IMR-90 (cell line): ENCODE results near the gene FAM240A. TPM values are rescaled to one million over a fixed set of nuclear protein-coding genes. Genes with fewer than 3 reads are reported as not detected.

Experiments used
- ATAC-seq: fragments of 200-7000 bp; cut with Tn5 transposase; 2 replicates; pipeline ENCODE4 v1.9.1; 2020; ENCODE audit warnings: low read depth, mild to moderate bottlenecking, moderate library complexity
- BruUV-seq: library from RNA; stranded (reverse); fragments of 400-500 nt; replicated peaks from 2 replicates; lab custom pipeline; 2021; lab: Mats Ljungman, UMichigan
- CTCF ChIA-PET: fragments of 300-600 bp; formaldehyde crosslinking; extraction: SDS; loops from one replicate; lab custom pipeline; 2021; ENCODE audit warnings: antibody characterized with exemption; lab: Yijun Ruan, JAX
- POLR2A ChIA-PET: fragments of 300-600 bp; sonication (Branson Sonifier 250); formaldehyde crosslinking; loops from one replicate; lab custom pipeline; 2022; ENCODE audit warnings: antibody characterized with exemption; ENCODE audit not compliant: unreplicated experiment; lab: Charles Lee
- DNase-seq: peaks from one replicate; pipeline ENCODE4 v3.0.0; 2013
- H2AFZ ChIP-seq: replicated peaks from 2 replicates; pipeline ENCODE3; 2013; ENCODE audit warnings: low read length, mild to moderate bottlenecking; ENCODE audit not compliant: poor library complexity
- H2AK5ac ChIP-seq: 2 replicates; pipeline ENCODE4 v1.6.1; 2013; ENCODE audit warnings: low read depth, low read length, inconsistent platforms
- H2AK9ac ChIP-seq: replicated peaks from 2 replicates; pipeline ENCODE3; 2013; ENCODE audit warnings: mild to moderate bottlenecking, low read depth, low read length, moderate library complexity; ENCODE audit not compliant: poor library complexity
- H2BK120ac ChIP-seq: 2 replicates; pipeline ENCODE4 v1.6.1; 2013; ENCODE audit warnings: low read depth, low read length, inconsistent platforms
- H2BK15ac ChIP-seq: 3 replicates; pipeline ENCODE4 v1.6.1; 2013; ENCODE audit warnings: low read depth, low read length, inconsistent platforms
- H2BK20ac ChIP-seq: 2 replicates; pipeline ENCODE4 v1.6.1; 2013; ENCODE audit warnings: low read depth, mild to moderate bottlenecking, inconsistent platforms, low read length, moderate library complexity
- H2BK5ac ChIP-seq: 2 replicates; pipeline ENCODE4 v1.6.1; 2013; ENCODE audit warnings: mild to moderate bottlenecking, low read depth, low read length, inconsistent platforms; ENCODE audit not compliant: poor library complexity, severe bottlenecking
- H3K14ac ChIP-seq: replicated peaks from 2 replicates; pipeline ENCODE4 v1.6.1; 2013; ENCODE audit warnings: low read depth, low read length, inconsistent platforms
- H3K18ac ChIP-seq: 2 replicates; pipeline ENCODE4 v1.6.1; 2013; ENCODE audit warnings: low read depth, low read length, control low read depth
- H3K23ac ChIP-seq: 2 replicates; pipeline ENCODE4 v1.6.1; 2013; ENCODE audit warnings: low read depth, low read length, inconsistent platforms
- H3K27ac ChIP-seq: 2 replicates; pipeline ENCODE4 v1.5.1; 2013; ENCODE audit warnings: mild to moderate bottlenecking, control low read depth, low read length; ENCODE audit not compliant: insufficient read depth
- H3K27me3 ChIP-seq: 2 replicates; pipeline ENCODE4 v1.6.1; 2013; ENCODE audit warnings: low read length; ENCODE audit not compliant: control insufficient read depth, insufficient read depth
- H3K36me3 ChIP-seq: 2 replicates; pipeline ENCODE4 v1.6.1; 2013; ENCODE audit warnings: low read length, mixed read lengths; ENCODE audit not compliant: control insufficient read depth, insufficient read depth
- H3K4ac ChIP-seq: 2 replicates; pipeline ENCODE4 v1.6.1; 2013; ENCODE audit warnings: low read depth, low read length, inconsistent platforms
- H3K4me1 ChIP-seq: 2 replicates; pipeline ENCODE4 v1.6.1; 2013; ENCODE audit warnings: low read length, mixed read lengths; ENCODE audit not compliant: control insufficient read depth, insufficient read depth
- H3K4me2 ChIP-seq: 2 replicates; pipeline ENCODE4 v1.6.1; 2013; ENCODE audit warnings: low read depth, mild to moderate bottlenecking, control low read depth, low read length, moderate library complexity
- H3K4me3 ChIP-seq: 2 replicates; pipeline ENCODE4 v1.5.1; 2013; ENCODE audit warnings: low read depth, mild to moderate bottlenecking, control low read depth, low read length, moderate library complexity; ENCODE audit not compliant: insufficient read depth
- H3K56ac ChIP-seq: 2 replicates; pipeline ENCODE4 v1.6.1; 2013; ENCODE audit warnings: low read length, inconsistent platforms; ENCODE audit not compliant: insufficient read depth; ENCODE audit errors: extremely low read depth
- H3K79me1 ChIP-seq, 2 experiments: 2 replicates each; pipeline ENCODE4 v1.6.1; 2013; ENCODE audit warnings: low read length in 2 of 2, inconsistent platforms in 1 of 2, low read depth in 1 of 2
- H3K9ac ChIP-seq: 2 replicates; pipeline ENCODE4 v1.6.1; 2013; ENCODE audit warnings: low read depth, low read length, control low read depth
- H3K9me1 ChIP-seq: 2 replicates; pipeline ENCODE4 v1.6.1; 2013; ENCODE audit warnings: low read length, inconsistent platforms; ENCODE audit not compliant: insufficient read depth
- H3K9me3 ChIP-seq: 2 replicates; pipeline ENCODE4 v1.6.1; 2013; ENCODE audit warnings: low read length; ENCODE audit not compliant: control insufficient read depth, insufficient read depth
- H4K20me1 ChIP-seq: 2 replicates; pipeline ENCODE4 v1.6.1; 2013; ENCODE audit warnings: low read length, inconsistent platforms; ENCODE audit not compliant: insufficient read depth
- H4K5ac ChIP-seq: 2 replicates; pipeline ENCODE4 v1.6.1; 2013; ENCODE audit warnings: mild to moderate bottlenecking, low read depth, low read length, control low read depth
- H4K8ac ChIP-seq, 2 experiments: 2 replicates each; pipeline ENCODE4 v1.6.1; 2013; ENCODE audit warnings: low read depth in 2 of 2, low read length in 2 of 2, control low read depth in 1 of 2, inconsistent platforms in 1 of 2
- H4K91ac ChIP-seq: 2 replicates; pipeline ENCODE4 v1.6.1; 2013; ENCODE audit warnings: low read depth, low read length, inconsistent platforms; ENCODE audit not compliant: insufficient read depth
- CHD1 ChIP-seq: IDR thresholded peaks from 2 replicates; pipeline ENCODE4 v1.6.1; 2012; ENCODE audit warnings: low read depth, low read length, improper control_type of control experiment
- FOS ChIP-seq: fragments of 150-350 bp; IDR thresholded peaks from 2 replicates; pipeline ENCODE4 v1.6.1; 2016; ENCODE audit warnings: low read depth, low read length
- MAZ ChIP-seq: IDR thresholded peaks from 2 replicates; pipeline ENCODE4 v1.6.1; 2012; ENCODE audit warnings: low read depth, mild to moderate bottlenecking, low read length, improper control_type of control experiment, moderate library complexity, borderline replicate concordance
- MXI1 ChIP-seq: IDR thresholded peaks from 2 replicates; pipeline ENCODE4 v1.6.1; 2012; ENCODE audit warnings: low read depth, mild to moderate bottlenecking, low read length, moderate library complexity, borderline replicate concordance
- NFE2L2 ChIP-seq: fragments of 150-350 bp; IDR thresholded peaks from 2 replicates; pipeline ENCODE4 v1.6.1; 2016; ENCODE audit warnings: low read depth, mild to moderate bottlenecking, low read length
- POLR2A ChIP-seq: IDR thresholded peaks from 2 replicates; pipeline ENCODE4 v1.6.1; 2012; ENCODE audit warnings: mild to moderate bottlenecking, low read depth, low read length
- RAD21 ChIP-seq: IDR thresholded peaks from 2 replicates; pipeline ENCODE4 v1.6.1; 2012; ENCODE audit warnings: low read length, improper control_type of control experiment
- RFX5 ChIP-seq: IDR thresholded peaks from 2 replicates; pipeline ENCODE4 v1.8.0; 2012; ENCODE audit warnings: low read depth, mild to moderate bottlenecking, low read length, moderate library complexity
- SMC3 ChIP-seq: fragments of 150-350 bp; IDR thresholded peaks from 2 replicates; pipeline ENCODE4 v1.6.1; 2016; ENCODE audit warnings: low read depth, mild to moderate bottlenecking, antibody characterized with exemption, low read length, moderate library complexity
- WGBS, 2 experiments: methylation state at CpG; one replicate each; pipeline versions ENCODE4 v1.1.5 to v1.1.7; 2013; ENCODE audit warnings: missing lambda C conversion rate in 2 of 2; ENCODE audit not compliant: insufficient read length in 1 of 2; ENCODE audit errors: extremely low coverage in 2 of 2; 5-methylcytosine and 5-hydroxymethylcytosine counted together
- dilution Hi-C: fragments of 300-500 bp; cut with HindIII; formaldehyde crosslinking; loops from one replicate; pipeline ENCODE4 v1.14.3; 2018; ENCODE audit warnings: low sequenced_read_pairs; ENCODE audit not compliant: unreplicated experiment
- in situ Hi-C: fragments of 300-500 bp; cut with MboI; formaldehyde crosslinking; loops from 3 replicates; pipeline ENCODE4 v1.14.3; 2019; ENCODE audit warnings: low sequenced_read_pairs, inconsistent platforms, mixed read lengths
- intact Hi-C: fragments of 100-400 bp; cut with micrococcal nuclease; formaldehyde crosslinking; loops from 2 replicates; pipeline ENCODE4 v1.10.0; 2022
- polyA plus RNA-seq, 3 experiments: library from polyadenylated mRNA; depleted of rRNA; stranded (reverse); fragments of >200 nt; gene quantifications; 2 replicates each; pipeline ENCODE4 v1.2.3, GENCODE V29; 2012; ENCODE audit warnings: low replicate concordance in 1 of 3
- total RNA-seq: library from RNA; depleted of rRNA; stranded (reverse); fragments of >200 nt; gene quantifications from 2 replicates; pipeline ENCODE4 v1.2.3, GENCODE V29; 2012
- TF ChIP-seq, protein P1 (sequence below): fragments of 150-350 bp; IDR thresholded peaks from 2 replicates; pipeline ENCODE4 v1.6.1; 2016; ENCODE audit warnings: low read depth, mild to moderate bottlenecking, low read length, moderate library complexity, borderline replicate concordance
- TF ChIP-seq, protein P2 (sequence below): conservative IDR thresholded peaks from 2 replicates; pipeline ENCODE4 v1.5.1; 2012; ENCODE audit warnings: mild to moderate bottlenecking, low read depth, low read length, improper control_type of control experiment
- TF ChIP-seq, protein P3 (sequence below): fragments of 150-350 bp; IDR thresholded peaks from 2 replicates; pipeline ENCODE4 v1.6.1; 2017; ENCODE audit warnings: mild to moderate bottlenecking, antibody characterized with exemption, low read length, low read depth

FAM240A gene
- total and polyA plus RNA-seq, 2 of the 4 experiments (the other 2 are of a cell fraction) = not detected

DNA sequence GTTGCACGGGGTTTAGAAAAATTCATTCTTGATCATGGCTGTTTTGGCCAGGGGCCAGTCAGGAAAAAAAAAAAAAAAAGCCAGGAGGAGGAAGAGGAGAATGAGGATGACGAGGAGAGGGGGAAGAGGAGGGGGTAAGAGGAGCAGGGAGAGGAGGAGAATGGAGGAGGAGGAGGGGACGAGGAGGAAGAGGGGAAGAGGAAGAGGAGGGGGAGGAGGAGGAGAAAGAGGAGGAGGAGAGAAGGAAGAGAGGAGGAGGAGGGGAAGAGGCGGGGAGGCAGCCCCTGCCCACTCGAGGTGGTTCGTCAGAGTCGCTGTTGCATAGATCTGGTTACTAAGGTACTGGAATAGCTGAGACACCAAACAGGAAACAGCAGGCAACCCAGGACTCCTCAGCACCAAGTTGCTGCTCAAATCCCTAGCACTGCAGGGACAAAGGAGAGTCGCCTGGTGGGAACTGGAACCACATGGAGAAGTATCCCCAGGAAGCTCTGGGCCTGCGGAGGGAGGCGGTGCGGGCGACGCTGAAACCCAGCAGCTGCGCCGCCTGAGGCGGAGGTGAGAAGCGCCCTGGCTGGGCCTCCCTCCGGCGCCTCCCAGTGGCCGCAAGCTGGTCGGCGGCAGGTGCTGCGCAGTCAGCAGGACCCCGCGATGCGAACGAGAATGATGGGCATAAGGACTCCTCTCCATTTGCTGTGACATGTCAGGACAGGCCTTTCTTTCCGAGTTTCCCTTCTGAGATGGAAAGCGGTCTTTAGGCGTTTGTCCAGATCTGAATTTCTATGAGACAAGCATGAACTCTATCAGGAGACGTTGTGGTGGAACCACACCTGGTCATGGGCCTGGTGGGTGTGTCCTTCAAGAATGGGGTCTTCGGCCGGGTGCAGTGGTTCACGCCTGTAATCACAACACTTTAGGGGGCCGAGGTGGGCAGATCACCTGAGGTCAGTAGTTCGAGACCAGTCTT, 17.5 kb downstream of the FAM240A start:
- Histone ChIP-seq H3K9me1 (peaks cover 12% of the 10 kb centered on the region), H3K9ac (peak overlapping the region; percentile 10), H2BK120ac (peak overlapping the region; percentile 96), H3K4me1 (peaks cover 24% of the 10 kb centered on the region), H2AFZ (peak overlapping the region; percentile 90), H3K23ac (peak overlapping the region; percentile 72), H4K91ac (peak overlapping the region; percentile 89), H3K79me1 (no peaks in the 10 kb centered on the region), H3K56ac (peak overlapping the region; percentile 40), H3K9me3 (no peaks in the 10 kb centered on the region), H2AK9ac (peak overlapping the region; percentile 80), H3K27ac (peak overlapping the region; percentile 24), H3K27me3 (no peaks in the 10 kb centered on the region; the same call in 1 of the 2 replicates), H3K4me3 (no peak overlapping the region), H3K14ac (peak overlapping the region; percentile 90), H4K20me1 (no peaks in the 10 kb centered on the region), H3K4ac (peak overlapping the region; percentile 94), H4K5ac (peak overlapping the region; percentile 90), H2AK5ac (0 out of 2 replicates have a peak overlapping the region, but pooled peaks have one; percentile 36), H4K8ac (peak overlapping the region; percentile 45 to 96), H2BK15ac (peak overlapping the region; percentile 60; the same call in 2 of the 3 replicates), H3K4me2 (peak overlapping the region; percentile 37), H3K18ac (peak overlapping the region; percentile 48), H2BK5ac (peak overlapping the region; percentile 17), H3K36me3 (no peaks in the 10 kb centered on the region), H2BK20ac (peak overlapping the region; percentile 89)
- dilution Hi-C loops = no loop called here
- peak; percentile 76 for DNase-seq
- intact Hi-C loops = loop anchor here (1.0 to 5.0 kb wide), 2 partner anchors 63 to 142 kb away; partner anchors contain the start of gene LRRC2
- ChIA-PET CTCF (interaction anchor here (0.7 to 2.5 kb wide), 13 partner anchors 10 to 154 kb away, joined by 3 to 49 read pairs (median 4); no protein-coding TSS in a partner anchor), POLR2A (interaction anchor here (0.6 to 0.9 kb wide), 3 partner anchors 132 to 150 kb away, joined by 3 to 13 read pairs (median 3); partner anchors contain the start of gene RTP3)
- in situ Hi-C loops = loop anchor here (5.0 kb wide), 1 partner anchor 143 kb away; no protein-coding TSS in a partner anchor
- WGBS, 2 experiments = 10% methylated on average over 18 of the region's 36 CpGs; no CpG with 5 or more reads in 1 of the 2 experiments
- ATAC-seq = peak; percentile 82
- no TSS peak for BruUV-seq
- TF ChIP-seq SMC3 (peak; percentile 94), FOS (no peak), NFE2L2 (no peak), MAZ (peak; percentile 46; the same call in 1 of the 2 replicates), CHD1 (no peak), POLR2A (no peak), RFX5 (no peak), RAD21 (peak; percentile 82), MXI1 (no peak)
- TF ChIP-seq, protein P1, sequence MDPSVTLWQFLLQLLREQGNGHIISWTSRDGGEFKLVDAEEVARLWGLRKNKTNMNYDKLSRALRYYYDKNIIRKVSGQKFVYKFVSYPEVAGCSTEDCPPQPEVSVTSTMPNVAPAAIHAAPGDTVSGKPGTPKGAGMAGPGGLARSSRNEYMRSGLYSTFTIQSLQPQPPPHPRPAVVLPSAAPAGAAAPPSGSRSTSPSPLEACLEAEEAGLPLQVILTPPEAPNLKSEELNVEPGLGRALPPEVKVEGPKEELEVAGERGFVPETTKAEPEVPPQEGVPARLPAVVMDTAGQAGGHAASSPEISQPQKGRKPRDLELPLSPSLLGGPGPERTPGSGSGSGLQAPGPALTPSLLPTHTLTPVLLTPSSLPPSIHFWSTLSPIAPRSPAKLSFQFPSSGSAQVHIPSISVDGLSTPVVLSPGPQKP = no peak
- TF ChIP-seq, protein P2, sequence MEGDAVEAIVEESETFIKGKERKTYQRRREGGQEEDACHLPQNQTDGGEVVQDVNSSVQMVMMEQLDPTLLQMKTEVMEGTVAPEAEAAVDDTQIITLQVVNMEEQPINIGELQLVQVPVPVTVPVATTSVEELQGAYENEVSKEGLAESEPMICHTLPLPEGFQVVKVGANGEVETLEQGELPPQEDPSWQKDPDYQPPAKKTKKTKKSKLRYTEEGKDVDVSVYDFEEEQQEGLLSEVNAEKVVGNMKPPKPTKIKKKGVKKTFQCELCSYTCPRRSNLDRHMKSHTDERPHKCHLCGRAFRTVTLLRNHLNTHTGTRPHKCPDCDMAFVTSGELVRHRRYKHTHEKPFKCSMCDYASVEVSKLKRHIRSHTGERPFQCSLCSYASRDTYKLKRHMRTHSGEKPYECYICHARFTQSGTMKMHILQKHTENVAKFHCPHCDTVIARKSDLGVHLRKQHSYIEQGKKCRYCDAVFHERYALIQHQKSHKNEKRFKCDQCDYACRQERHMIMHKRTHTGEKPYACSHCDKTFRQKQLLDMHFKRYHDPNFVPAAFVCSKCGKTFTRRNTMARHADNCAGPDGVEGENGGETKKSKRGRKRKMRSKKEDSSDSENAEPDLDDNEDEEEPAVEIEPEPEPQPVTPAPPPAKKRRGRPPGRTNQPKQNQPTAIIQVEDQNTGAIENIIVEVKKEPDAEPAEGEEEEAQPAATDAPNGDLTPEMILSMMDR = peak; percentile 99
- TF ChIP-seq, protein P3, sequence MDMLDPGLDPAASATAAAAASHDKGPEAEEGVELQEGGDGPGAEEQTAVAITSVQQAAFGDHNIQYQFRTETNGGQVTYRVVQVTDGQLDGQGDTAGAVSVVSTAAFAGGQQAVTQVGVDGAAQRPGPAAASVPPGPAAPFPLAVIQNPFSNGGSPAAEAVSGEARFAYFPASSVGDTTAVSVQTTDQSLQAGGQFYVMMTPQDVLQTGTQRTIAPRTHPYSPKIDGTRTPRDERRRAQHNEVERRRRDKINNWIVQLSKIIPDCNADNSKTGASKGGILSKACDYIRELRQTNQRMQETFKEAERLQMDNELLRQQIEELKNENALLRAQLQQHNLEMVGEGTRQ = no peak
